CD4-positive, alpha-beta memory T cell (primary cell): ENCODE data around the gene TEX44. TPM values are rescaled to one million over a fixed set of nuclear protein-coding genes. Genes with fewer than 3 reads are reported as not detected.
"Not testable (repeated sequence)": the region's sequence is repeated elsewhere in the genome, so short reads cannot be mapped to it uniquely, and the experiment has no call there.

Experiments
- CTCF ChIA-PET: fragments of 350-600 bp; sonication (Branson Sonifier 250); formaldehyde crosslinking; loops from one replicate; lab custom pipeline; 2021; ENCODE audit warnings: inconsistent platforms; ENCODE audit not compliant: partially characterized antibody; lab: Charles Lee
- POLR2A ChIA-PET: fragments of 350-600 bp; sonication (Branson Sonifier 250); formaldehyde crosslinking; loops from one replicate; lab custom pipeline; 2021; ENCODE audit not compliant: partially characterized antibody; lab: Charles Lee
- DNase-seq, 5 donors: peaks; one replicate each; pipeline versions ENCODE4 v3.0.0 to v3.0.0-alpha.2; 2020 to 2022; ENCODE audit warnings: mixed read lengths in 1 of 5
- H3K27ac ChIP-seq: one replicate; pipeline ENCODE4 v1.7.0; 2013; ENCODE audit warnings: low read depth, low read length
- H3K27me3 ChIP-seq: 2 replicates; pipeline ENCODE4 v1.7.0; 2013; ENCODE audit warnings: mild to moderate bottlenecking, low read length, moderate library complexity; ENCODE audit not compliant: insufficient read depth
- H3K36me3 ChIP-seq: 2 replicates; pipeline ENCODE4 v1.7.0; 2013; ENCODE audit warnings: mild to moderate bottlenecking, low read length, moderate library complexity; ENCODE audit not compliant: insufficient read depth
- H3K4me1 ChIP-seq: 2 replicates; pipeline ENCODE4 v1.7.0; 2013; ENCODE audit warnings: mild to moderate bottlenecking, low read length, moderate library complexity; ENCODE audit not compliant: insufficient read depth
- H3K4me3 ChIP-seq, 2 donors: one replicate each; pipeline ENCODE4 v1.7.0; 2013; ENCODE audit warnings: low read length in 2 of 2, mild to moderate bottlenecking in 1 of 2
- H3K9me3 ChIP-seq, 2 donors: one replicate each; pipeline ENCODE4 v1.7.0; 2013; ENCODE audit warnings: low read length in 2 of 2, control low read depth in 1 of 2; ENCODE audit not compliant: control insufficient read depth in 1 of 2
- H3K27ac Mint-ChIP-seq, 7 donors: one replicate each; pipeline ENCODE4 v1.8.0; 2020 to 2021; ENCODE audit warnings: mixed read lengths in 7 of 7, mild to moderate bottlenecking in 6 of 7, inconsistent platforms in 3 of 7, moderate library complexity in 3 of 7
- H3K27me3 Mint-ChIP-seq, 2 donors: one replicate each; pipeline ENCODE4 v1.8.0; 2020 to 2021; ENCODE audit warnings: mixed read lengths in 2 of 2
- H3K36me3 Mint-ChIP-seq, 2 donors: one replicate each; pipeline ENCODE4 v1.8.0; 2020 to 2021; ENCODE audit warnings: mixed read lengths in 2 of 2, inconsistent platforms in 1 of 2, mild to moderate bottlenecking in 1 of 2
- H3K4me1 Mint-ChIP-seq, 4 donors: one replicate each; pipeline ENCODE4 v1.8.0; 2020 to 2021; ENCODE audit warnings: mixed read lengths in 4 of 4, mild to moderate bottlenecking in 1 of 4
- H3K4me3 Mint-ChIP-seq, 8 donors: one replicate each; pipeline ENCODE4 v1.8.0; 2020 to 2021; ENCODE audit warnings: mixed read lengths in 8 of 8, mild to moderate bottlenecking in 7 of 8, moderate library complexity in 6 of 8, inconsistent platforms in 3 of 8
- H3K9me3 Mint-ChIP-seq, 8 donors: one replicate each; pipeline ENCODE4 v1.8.0; 2020 to 2021; ENCODE audit warnings: mixed read lengths in 8 of 8, mild to moderate bottlenecking in 5 of 8, inconsistent platforms in 3 of 8, moderate library complexity in 1 of 8
- intact Hi-C: fragments of 100-400 bp; cut with micrococcal nuclease; formaldehyde crosslinking; loops from one replicate; pipeline ENCODE4 v1.15.1; 2023
- polyA plus RNA-seq, 2 donors: library from polyadenylated mRNA; unstranded; fragments of 300-500 nt; fragmentation: Illumina TruSeq; gene quantifications; one replicate each; pipeline ENCODE4 v1.2.3, GENCODE V29; 2021
- total RNA-seq, 2 experiments: library from RNA; stranded (reverse); gene quantifications; one replicate each; pipeline ENCODE4 v1.2.3, GENCODE V29; 2021

The TEX44 gene
- total and polyA plus RNA-seq, 4 experiments from 2014 or later = not detected

DNA sequence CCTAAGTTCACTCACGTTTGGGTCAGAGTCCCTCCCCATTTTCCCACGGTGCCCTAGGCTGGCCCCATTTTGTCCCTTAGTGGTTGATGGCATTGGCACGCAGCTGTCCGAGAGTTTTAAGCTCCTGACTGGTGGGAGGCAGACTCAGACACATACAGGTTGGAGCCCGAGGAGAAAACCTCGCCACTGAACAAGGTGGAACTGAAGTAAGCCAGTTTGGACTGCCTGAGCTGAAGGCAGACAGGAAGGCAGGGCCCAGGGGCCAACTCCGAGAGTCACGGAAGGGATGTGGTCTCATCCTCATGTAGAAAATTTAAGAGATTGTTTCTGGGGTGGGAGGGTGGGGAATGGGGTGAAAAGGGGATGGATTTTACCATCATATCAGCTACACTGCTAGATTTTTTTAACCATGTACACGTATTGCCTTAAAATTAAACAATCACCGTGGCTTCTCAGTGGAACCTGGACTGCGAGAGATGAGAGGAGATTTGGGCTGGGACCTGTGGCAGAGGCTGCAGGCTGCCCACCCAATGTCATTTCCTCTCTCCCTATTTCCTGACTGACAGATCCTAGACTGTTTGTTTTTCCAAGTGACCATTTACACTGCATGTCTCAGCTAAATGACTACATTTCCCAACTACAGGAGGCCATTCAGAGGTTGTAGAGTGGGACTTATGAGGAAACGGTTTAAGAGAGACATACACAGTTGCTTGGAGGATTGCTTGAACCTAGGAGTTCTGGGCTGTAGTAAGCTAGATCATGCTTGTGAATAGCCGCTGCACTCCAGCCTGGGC lies 43.0 kb upstream of the TEX44 start:
- Histone ChIP-seq H3K27ac (no peak overlapping the region), H3K4me1 (peaks cover 22% of the 10 kb centered on the region), H3K9me3 (peaks cover 0 to 6% of the 10 kb centered on the region in 2 donors), H3K4me3 (no peak overlapping the region), H3K27me3 (no peaks in the 10 kb centered on the region), H3K36me3 (no peaks in the 10 kb centered on the region)
- H3K27ac Mint-ChIP-seq = peak overlapping the region in 5 of 7 donors; percentile 32 to 77 (median 70)
- H3K9me3 Mint-ChIP-seq = peaks cover 0 to 21% (median 13%) of the 10 kb centered on the region in 8 donors
- no peaks in the 10 kb centered on the region for H3K27me3 Mint-ChIP-seq
- intact Hi-C loops = no loop called here
- ChIA-PET CTCF (interaction anchor here (1.0 to 3.0 kb wide), 5 partner anchors 9 to 19 kb away, joined by 3 to 8 read pairs (median 5); partner anchors contain the start of gene NMUR1), POLR2A (interaction anchor here (1.2 to 1.3 kb wide), 2 partner anchors 23 to 35 kb away, joined by 3 to 5 read pairs; no protein-coding TSS in a partner anchor)
- H3K4me3 Mint-ChIP-seq = peak overlapping the region in 2 of 8 donors; percentile 17 to 59
- no peak for DNase-seq
- H3K36me3 Mint-ChIP-seq = peaks cover 0 to 12% of the 10 kb centered on the region in 2 donors
- H3K4me1 Mint-ChIP-seq = peaks cover 24 to 51% (median 37%) of the 10 kb centered on the region in 4 donors

DNA sequence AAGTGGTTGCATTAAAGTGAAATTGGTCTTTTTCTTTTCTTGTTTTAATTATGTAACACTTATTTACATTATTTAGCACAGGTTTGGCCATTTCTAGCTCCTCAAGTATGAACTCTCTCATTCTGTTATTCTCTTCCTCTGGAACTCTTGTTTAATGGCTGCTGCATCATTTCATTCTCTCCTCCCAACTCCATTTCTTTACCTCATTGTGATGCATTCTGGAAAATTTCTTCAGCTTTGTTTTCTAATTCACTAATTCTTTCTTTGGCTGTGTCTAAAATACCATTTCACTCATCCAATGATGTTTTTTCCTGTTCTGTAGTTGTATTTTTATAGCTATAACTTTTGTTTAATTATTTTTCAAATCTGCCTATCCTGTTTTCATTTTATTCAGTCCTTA lies 39.9 kb upstream of the TEX44 start:
- Histone ChIP-seq H3K27ac (no peak overlapping the region), H3K4me1 (peaks cover 11% of the 10 kb centered on the region), H3K4me3 (no peak overlapping the region), H3K9me3 (peaks cover 0 to 6% of the 10 kb centered on the region in 2 donors), H3K27me3 (no peaks in the 10 kb centered on the region), H3K36me3 (no peaks in the 10 kb centered on the region)
- intact Hi-C loops = no loop called here
- Mint-ChIP-seq H3K27me3 (no peaks in the 10 kb centered on the region), H3K27ac (no peak overlapping the region), H3K4me3 (no peak overlapping the region), H3K36me3 (peaks cover 0 to 12% of the 10 kb centered on the region in 2 donors), H3K9me3 (peaks cover 0 to 19% (median 13%) of the 10 kb centered on the region in 8 donors), H3K4me1 (peaks cover 12 to 44% (median 29%) of the 10 kb centered on the region in 4 donors)
- POLR2A ChIA-PET = no interaction called here
- DNase-seq = no peak
- CTCF ChIA-PET = interaction anchor here (0.6 to 1.9 kb wide), 9 partner anchors 8 to 88 kb away, joined by 3 to 10 read pairs (median 4); partner anchors contain the start of genes NCL and NMUR1

DNA sequence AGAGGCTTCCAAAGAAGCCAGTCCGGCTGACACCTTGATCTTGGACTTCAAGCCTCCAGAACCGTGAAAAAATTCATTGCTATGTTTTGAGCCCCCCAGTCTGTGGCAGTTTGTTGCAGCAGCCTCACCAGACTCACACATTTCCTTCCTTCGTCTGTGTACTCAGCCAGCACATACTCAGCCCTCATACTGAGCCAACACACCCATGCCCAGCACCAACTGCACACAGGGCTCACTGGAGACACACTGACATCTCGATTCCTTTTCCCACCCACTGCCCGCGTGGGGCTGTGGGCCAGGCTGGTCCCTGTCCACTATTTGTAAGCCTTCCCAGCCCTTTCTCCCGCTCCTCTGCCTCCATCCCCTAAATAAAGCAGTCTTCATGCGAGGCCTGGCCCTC lies 38.3 kb upstream of the TEX44 start:
- H3K9me3 Mint-ChIP-seq = peaks cover 0 to 19% (median 13%) of the 10 kb centered on the region in 8 donors
- peaks cover 0 to 12% of the 10 kb centered on the region in 2 donors for H3K36me3 Mint-ChIP-seq
- no peak for DNase-seq
- H3K4me3 Mint-ChIP-seq = peak overlapping the region in 5 of 8 donors; percentile 4 to 74 (median 57)
- no peaks in the 10 kb centered on the region for H3K27me3 Mint-ChIP-seq
- H3K4me1 ChIP-seq = peaks cover 11% of the 10 kb centered on the region
- no peaks in the 10 kb centered on the region for H3K27me3 ChIP-seq
- intact Hi-C loops = no loop called here
- ChIA-PET CTCF (interaction anchor here (2.8 to 6.2 kb wide), 3 partner anchors 8 to 72 kb away, joined by 12 to 62 read pairs (median 20); no protein-coding TSS in a partner anchor), POLR2A (no interaction called here)
- peaks cover 8 to 36% (median 23%) of the 10 kb centered on the region in 4 donors for H3K4me1 Mint-ChIP-seq
- peaks cover 0 to 6% of the 10 kb centered on the region in 2 donors for H3K9me3 ChIP-seq
- H3K36me3 ChIP-seq = no peaks in the 10 kb centered on the region
- H3K27ac ChIP-seq = no peak overlapping the region
- no peak overlapping the region for H3K4me3 ChIP-seq
- peak overlapping the region in 4 of 7 donors; percentile 3 to 84 (median 44) for H3K27ac Mint-ChIP-seq

DNA sequence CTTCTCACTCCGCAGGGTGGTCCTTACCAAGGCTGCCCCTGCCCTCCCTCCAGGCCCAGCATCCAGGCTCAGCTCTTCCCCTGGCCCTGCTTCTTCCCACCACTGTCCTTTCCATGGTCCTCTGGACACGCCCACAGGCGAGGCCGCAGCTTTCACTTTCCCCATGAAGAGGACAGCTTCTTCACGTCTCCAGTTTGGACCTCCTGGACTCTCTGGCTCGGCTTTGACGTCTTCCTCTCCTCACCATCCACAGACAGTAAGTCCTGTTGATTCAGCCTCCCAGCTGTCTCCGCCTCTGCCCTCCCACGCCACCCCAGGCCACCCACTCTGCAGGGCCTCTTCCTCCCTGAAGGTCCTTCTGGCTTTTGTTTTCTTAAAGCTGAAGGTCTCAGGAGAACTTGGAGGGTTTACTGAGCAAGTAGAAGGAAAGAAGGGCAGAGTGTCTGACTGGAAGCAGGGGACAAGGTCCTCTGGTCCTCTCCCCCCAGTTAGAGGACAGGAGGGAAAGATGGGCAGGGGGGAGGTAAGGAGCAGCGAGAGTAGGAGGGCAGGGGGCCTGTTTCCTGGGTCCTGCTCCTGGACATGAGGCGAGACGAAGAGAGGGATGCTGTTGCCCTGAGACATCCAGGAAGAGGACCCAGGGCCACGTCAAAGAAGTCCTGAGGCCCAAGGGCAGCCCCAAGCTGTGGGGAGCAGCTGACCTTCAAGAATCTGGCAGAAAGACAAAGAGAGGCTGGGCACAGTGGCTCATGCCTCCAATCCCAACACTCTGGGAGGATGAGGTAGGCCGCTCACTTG lies 37.7 kb upstream of the TEX44 start:
- ChIA-PET CTCF (interaction anchor here (1.2 to 6.2 kb wide), 7 partner anchors 9 to 73 kb away, joined by 3 to 62 read pairs (median 12); partner anchors contain the start of gene NMUR1), POLR2A (interaction anchor here (1.6 kb wide), 1 partner anchor 71 kb away, joined by 3 read pairs; no protein-coding TSS in a partner anchor)
- no peak overlapping the region for H3K27ac ChIP-seq
- H3K4me3 Mint-ChIP-seq = peak overlapping the region in 7 of 8 donors; percentile 22 to 74 (median 48)
- H3K36me3 Mint-ChIP-seq = peaks cover 0 to 12% of the 10 kb centered on the region in 2 donors
- H3K27me3 ChIP-seq = no peaks in the 10 kb centered on the region
- peak overlapping the region in 5 of 7 donors; percentile 3 to 84 (median 67) for H3K27ac Mint-ChIP-seq
- no peaks in the 10 kb centered on the region for H3K36me3 ChIP-seq
- H3K9me3 ChIP-seq = peaks cover 0 to 6% of the 10 kb centered on the region in 2 donors
- H3K9me3 Mint-ChIP-seq = peaks cover 0 to 19% (median 13%) of the 10 kb centered on the region in 8 donors
- peaks cover 9% of the 10 kb centered on the region for H3K4me1 ChIP-seq
- intact Hi-C loops = no loop called here
- H3K27me3 Mint-ChIP-seq = no peaks in the 10 kb centered on the region
- peaks cover 7 to 31% (median 19%) of the 10 kb centered on the region in 4 donors for H3K4me1 Mint-ChIP-seq
- H3K4me3 ChIP-seq = no peak overlapping the region
- DNase-seq = no peak

DNA sequence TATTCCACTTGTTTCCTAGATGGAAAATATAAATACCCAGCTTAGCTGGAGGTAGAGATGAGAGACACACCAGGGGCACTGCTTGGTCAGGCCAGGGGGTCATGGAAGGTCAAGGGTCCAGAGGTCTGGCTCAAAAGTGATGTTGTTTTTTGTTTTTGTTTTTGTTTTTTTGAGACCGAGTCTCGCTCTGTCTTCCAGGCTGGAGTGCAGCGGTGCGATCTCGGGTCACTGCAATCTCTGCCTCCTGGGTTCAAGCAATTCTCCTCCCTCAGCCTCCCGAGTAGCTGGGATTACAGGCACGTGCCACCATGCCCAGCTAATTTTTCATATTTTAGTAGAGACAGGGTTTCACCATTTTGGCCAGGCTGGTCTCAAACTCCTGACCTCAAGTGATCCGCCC lies 36.2 kb upstream of the TEX44 start:
- H3K9me3 ChIP-seq, DNase-seq, H3K27ac Mint-ChIP-seq, H3K27me3 ChIP-seq, H3K4me1 ChIP-seq, intact Hi-C loops, H3K4me3 Mint-ChIP-seq, H3K4me3 ChIP-seq, H3K36me3 ChIP-seq, H3K27me3 Mint-ChIP-seq, H3K27ac ChIP-seq: not testable (repeated sequence)
- peaks cover 0 to 16% (median 12%) of the 10 kb centered on the region in 8 donors for H3K9me3 Mint-ChIP-seq
- peaks cover 7 to 29% (median 17%) of the 10 kb centered on the region in 4 donors for H3K4me1 Mint-ChIP-seq
- POLR2A ChIA-PET = interaction anchor here (1.6 kb wide), 1 partner anchor 73 kb away, joined by 3 read pairs; no protein-coding TSS in a partner anchor
- CTCF ChIA-PET = interaction anchor here (0.7 to 6.2 kb wide), 10 partner anchors 10 to 1241 kb away, joined by 3 to 62 read pairs (median 5); partner anchors contain the start of genes NCL and NMUR1
- peaks cover 0 to 12% of the 10 kb centered on the region in 2 donors for H3K36me3 Mint-ChIP-seq

DNA sequence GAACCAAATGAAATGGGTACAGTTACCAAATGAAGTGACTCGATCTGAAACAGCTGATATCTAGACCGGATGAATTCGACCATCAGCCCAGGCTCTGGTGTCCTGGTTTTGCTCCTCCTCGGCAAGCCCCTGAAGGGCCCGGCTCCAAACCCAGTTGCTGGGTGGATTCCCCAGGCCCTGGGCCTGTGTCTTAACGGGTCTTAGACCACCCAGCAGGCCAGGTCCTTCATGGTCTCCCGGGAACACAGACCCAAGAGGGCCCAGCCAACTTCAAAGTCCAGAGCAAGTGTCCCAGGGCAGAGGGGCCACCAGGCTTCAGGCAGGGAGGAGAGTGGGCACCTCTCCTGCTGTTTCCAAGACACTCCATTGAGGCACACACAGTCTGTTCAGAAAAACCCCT lies 35.7 kb upstream of the TEX44 start:
- Histone ChIP-seq H3K4me1 (peaks cover 9% of the 10 kb centered on the region), H3K27ac (no peak overlapping the region), H3K4me3 (no peak overlapping the region), H3K36me3 (no peaks in the 10 kb centered on the region), H3K27me3 (no peaks in the 10 kb centered on the region), H3K9me3 (peaks cover 0 to 6% of the 10 kb centered on the region in 2 donors)
- H3K9me3 Mint-ChIP-seq = peaks cover 0 to 14% (median 12%) of the 10 kb centered on the region in 8 donors
- CTCF ChIA-PET = interaction anchor here (0.7 to 6.2 kb wide), 11 partner anchors 9 to 1241 kb away, joined by 3 to 62 read pairs (median 5); partner anchors contain the start of genes NCL and NMUR1
- POLR2A ChIA-PET = interaction anchor here (0.8 to 1.2 kb wide), 3 partner anchors 39 to 74 kb away, joined by 3 read pairs; no protein-coding TSS in a partner anchor
- no peak for DNase-seq
- H3K4me3 Mint-ChIP-seq = no peak overlapping the region
- H3K27ac Mint-ChIP-seq = peak overlapping the region in 1 of 7 donors; percentile 12
- H3K27me3 Mint-ChIP-seq = no peaks in the 10 kb centered on the region
- H3K4me1 Mint-ChIP-seq = peaks cover 7 to 29% (median 17%) of the 10 kb centered on the region in 4 donors
- intact Hi-C loops = no loop called here
- H3K36me3 Mint-ChIP-seq = peaks cover 0 to 12% of the 10 kb centered on the region in 2 donors
